Epithelial cell of proximal tubule (primary cell): ENCODE measurements around the gene GP1BA. TPM values are rescaled to one million over a fixed set of nuclear protein-coding genes. Genes with fewer than 3 reads are reported as not detected.
A peak's percentile ranks its signal among the peaks of the same experiment; 100 is the strongest.
"Not testable (repeated sequence)": the region's sequence is repeated elsewhere in the genome, so short reads cannot be mapped to it uniquely, and the experiment has no call there.

Experiments used
- DNase-seq: peaks from one replicate; pipeline ENCODE4 v3.0.0-alpha.2; 2011; ENCODE audit warnings: low read depth
- H3K4me3 ChIP-seq: 2 replicates; pipeline ENCODE4 v1.5.1; 2011; ENCODE audit warnings: low read depth, mild to moderate bottlenecking, low read length
- total RNA-seq: library from RNA; depleted of rRNA; stranded (reverse); fragments of >200 nt; gene quantifications from 2 replicates; pipeline ENCODE4 v1.2.3, GENCODE V29; 2015
- TF ChIP-seq, protein P1 (sequence below): conservative IDR thresholded peaks from 2 replicates; pipeline ENCODE4 v1.5.1; 2012; ENCODE audit warnings: low read depth, mild to moderate bottlenecking, low read length

Gene GP1BA
- total RNA-seq, 1 donor from 2014 or later: not detected

DNA sequence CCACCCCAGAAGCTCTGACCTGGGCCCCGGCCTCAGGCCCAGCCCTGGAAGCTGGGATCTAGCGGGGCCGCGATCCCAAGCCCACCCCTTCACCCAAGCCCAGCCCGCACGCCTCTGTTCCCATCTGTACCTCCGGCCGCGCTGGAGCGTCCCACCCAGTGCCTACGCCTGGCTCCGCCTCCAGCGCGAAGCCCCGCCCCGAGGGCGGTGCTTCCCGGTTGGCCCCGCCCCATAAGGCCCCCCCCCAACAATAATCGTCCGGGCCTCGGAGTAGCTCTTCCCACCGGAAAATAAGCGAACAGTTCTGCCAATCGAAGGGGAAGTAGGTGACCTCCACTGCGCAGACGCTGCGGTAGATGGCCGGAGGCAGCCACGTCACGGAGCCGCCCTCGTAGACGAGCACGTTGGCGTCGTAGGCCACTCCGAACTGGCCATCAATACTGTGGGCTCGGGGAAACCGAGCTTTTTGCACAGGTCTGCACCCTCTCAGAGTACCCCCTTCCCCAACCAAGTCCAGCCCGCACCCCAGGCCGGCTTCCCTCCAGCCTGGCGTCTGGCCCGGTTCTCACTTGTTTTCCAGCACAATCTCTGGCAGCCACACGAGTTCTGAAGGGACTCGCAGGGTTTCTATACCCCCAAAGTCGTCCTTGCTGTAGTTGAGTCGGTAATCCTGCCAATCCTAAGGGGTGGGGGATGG lies 30.3 kb upstream of the GP1BA start:
- no peak for DNase-seq
- TF ChIP-seq, protein P1, sequence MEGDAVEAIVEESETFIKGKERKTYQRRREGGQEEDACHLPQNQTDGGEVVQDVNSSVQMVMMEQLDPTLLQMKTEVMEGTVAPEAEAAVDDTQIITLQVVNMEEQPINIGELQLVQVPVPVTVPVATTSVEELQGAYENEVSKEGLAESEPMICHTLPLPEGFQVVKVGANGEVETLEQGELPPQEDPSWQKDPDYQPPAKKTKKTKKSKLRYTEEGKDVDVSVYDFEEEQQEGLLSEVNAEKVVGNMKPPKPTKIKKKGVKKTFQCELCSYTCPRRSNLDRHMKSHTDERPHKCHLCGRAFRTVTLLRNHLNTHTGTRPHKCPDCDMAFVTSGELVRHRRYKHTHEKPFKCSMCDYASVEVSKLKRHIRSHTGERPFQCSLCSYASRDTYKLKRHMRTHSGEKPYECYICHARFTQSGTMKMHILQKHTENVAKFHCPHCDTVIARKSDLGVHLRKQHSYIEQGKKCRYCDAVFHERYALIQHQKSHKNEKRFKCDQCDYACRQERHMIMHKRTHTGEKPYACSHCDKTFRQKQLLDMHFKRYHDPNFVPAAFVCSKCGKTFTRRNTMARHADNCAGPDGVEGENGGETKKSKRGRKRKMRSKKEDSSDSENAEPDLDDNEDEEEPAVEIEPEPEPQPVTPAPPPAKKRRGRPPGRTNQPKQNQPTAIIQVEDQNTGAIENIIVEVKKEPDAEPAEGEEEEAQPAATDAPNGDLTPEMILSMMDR: no peak
- H3K4me3 ChIP-seq: no peak overlapping the region

DNA sequence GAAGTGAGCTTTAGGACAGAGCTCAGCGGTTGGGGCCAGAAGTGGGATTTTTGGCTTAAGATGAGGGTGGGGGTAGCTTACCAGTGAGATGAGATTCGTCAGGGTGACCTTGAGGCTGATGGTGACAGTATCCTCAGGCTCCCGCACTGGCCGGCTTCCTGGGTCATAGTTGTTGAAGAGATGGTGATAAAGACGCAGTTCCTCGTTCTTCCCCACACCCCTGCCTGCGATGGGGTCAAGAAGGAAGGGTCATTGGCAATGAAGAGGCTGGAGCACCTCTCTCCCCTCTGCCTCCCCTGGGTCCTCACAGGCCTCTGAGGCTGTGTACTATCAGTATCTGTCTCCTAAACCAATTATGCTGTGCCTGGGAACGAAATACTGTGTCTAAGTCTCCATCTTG lies 29.5 kb upstream of the GP1BA start:
- TF ChIP-seq, protein P1: no peak
- DNase-seq: no peak
- no peak overlapping the region for H3K4me3 ChIP-seq

DNA sequence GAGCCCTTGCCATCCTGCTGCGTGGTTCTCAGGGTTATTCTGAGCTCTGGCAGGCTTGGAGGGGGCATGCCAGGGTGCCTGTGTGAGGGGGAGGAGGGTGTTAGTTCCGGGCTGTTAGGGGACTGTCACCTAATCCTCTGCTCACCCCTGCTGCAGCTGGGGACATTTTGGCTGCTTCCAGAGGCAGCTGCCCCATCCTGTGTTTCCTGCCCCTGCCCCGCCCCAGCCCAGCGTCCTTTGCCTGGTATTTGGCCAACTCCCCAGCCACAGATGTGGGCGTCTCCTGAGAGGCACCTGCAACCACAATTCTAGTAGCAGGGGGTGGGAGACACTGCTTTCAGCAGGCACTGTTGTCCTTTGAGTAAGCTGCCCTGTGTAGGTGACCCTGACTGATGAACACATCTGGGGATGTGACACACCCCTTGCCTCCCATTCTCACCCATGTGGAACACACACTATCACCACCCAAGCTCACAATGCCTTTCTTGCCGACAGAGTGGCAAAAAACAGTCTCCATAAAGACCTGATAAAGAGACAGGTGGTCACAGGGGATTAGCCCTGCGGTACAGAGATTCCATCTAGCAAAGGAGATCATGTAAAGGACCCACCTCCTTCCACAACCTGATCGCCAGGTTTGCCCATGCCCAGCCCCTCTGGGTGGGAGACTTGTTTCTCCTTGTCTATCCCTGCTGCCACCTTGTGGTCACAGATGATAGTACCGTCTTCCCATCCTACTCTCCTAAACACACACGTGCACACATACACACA lies 28.8 kb upstream of the GP1BA start, which contains the start of gene CHRNE:
Gene CHRNE (minus strand): TSS at position 48 of the 768 bp plus-strand sequence. CDS start 35 bp downstream, at position 13.
- DNase-seq: no peak
- no peak within 1 kb of the TSS for H3K4me3 ChIP-seq
- TF ChIP-seq, protein P1: peak; percentile 78

DNA sequence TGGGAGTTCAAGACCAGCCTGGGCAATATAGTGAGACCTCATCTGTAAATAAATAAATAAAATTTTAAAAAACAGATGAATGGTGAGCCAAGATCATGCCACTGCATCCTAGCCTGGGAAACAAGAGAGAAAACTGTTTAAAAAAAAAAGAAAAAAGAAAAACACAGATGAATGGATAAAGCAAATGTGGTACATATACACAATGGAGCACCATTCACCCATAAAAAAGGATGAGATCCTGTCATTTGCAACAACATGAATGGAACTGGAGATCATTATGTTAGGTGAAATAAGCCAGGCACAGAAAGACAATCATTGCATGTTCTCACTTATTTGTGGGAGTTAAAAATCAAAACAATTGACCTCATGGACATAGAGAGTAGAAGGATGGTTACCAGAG lies 25.4 kb upstream of the GP1BA start:
- DNase-seq, H3K4me3 ChIP-seq: not testable (repeated sequence)

DNA sequence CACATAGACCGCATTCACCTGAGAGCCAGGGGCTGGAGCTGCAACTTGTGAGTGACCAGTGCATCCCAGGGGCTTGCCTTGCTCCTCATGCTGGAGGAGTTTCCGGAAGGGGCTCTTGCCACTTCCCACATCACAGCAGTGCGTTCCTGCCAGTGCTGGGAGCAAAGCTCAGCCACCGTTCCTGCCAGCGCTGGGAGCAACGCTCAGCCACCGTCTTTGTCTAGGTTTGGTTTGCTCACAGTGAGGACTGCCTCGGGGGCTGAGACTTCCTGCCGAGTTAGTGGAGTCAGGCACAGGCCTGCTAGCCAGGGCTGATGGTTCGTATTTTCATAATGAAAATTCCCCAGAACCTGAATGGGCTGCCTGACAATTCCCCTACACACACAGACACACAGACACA lies 23.8 kb upstream of the GP1BA start:
- DNase-seq: no peak
- TF ChIP-seq, protein P1: no peak
- no peak overlapping the region for H3K4me3 ChIP-seq

DNA sequence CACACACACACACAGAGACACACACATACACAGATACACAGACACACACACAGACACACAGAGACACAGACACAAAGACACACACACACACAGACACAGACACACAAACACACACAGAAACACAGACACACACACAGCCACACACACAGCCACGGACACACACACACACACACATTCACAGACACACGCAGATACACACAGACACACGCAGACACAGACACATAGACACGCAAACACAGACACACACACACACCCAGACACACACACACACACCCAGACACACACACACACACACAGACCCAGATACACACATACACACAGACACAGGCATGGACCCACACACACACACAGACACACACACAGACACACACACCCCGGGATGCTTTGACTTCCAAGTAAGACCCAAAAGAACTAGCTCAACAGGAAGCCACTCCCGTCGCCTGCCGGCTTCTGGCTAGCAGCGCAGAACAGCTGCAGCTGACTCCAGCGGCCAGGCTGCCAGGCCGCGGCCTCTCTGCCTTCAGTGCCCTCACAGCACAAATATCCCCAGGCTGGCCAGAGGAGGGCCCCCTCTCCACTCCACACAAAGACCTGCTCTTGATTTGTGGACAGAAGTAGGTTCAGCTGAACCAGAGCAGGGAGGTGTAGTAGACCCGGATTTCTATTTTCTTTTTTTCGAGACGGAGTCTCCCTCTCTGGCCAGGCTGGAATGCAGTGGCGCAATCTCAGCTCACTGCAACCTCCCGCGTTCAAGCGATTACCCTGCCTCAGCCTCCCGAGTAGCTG lies 23.2 kb upstream of the GP1BA start:
- DNase-seq: peak; percentile 81
- TF ChIP-seq, protein P1: peak; percentile 80
- H3K4me3 ChIP-seq: no peak overlapping the region

DNA sequence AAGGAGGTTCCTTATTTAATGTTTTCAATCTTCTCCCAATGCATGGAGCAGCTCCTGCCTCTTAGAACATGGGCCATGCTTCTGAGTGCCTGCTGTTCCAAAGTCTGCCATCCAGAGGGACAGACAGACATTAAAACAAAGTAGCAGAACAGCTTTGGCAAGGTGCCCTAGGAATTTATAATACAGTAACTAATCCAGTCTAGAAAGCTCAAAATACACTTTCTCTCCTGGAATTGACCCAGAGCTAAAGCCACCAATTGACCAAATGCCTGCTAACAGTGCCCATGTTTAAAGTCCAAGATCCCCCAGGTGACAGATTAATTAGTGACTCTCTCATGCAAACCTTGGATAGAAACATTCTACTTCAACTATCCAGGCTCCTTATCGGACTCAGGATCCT lies 18.1 kb upstream of the GP1BA start:
- TF ChIP-seq, protein P1: peak; percentile 2
- no peak for DNase-seq

DNA sequence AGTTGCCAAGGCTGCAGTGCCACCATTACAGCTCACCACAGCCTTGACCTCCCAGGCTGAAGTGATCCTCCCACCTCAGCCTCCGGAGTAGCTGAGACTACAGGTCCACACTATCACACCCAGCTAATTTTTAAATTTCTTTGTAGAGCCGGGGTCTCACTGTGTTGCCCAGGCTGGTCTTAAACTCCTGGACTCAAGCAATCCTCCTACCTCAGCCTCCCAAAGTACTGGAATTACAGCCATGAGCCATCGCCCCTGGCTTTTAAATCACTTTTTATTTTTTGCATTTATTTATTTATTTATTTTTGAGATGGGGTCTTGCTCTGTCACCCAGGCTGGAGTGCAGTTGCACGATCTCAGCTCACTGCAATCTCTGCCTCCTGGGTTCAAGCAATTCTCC lies 17.5 kb upstream of the GP1BA start:
- not testable (repeated sequence) for H3K4me3 ChIP-seq, DNase-seq

More for the DNA sequence above, 18.1 kb upstream of the GP1BA start:
- no peak overlapping the region for H3K4me3 ChIP-seq
